WTC11 (cell line): ENCODE measurements around the gene ABCA3. TPM values are rescaled to one million over a fixed set of nuclear protein-coding genes. Genes with fewer than 3 reads are reported as not detected.

ENCODE experiments used
- AR ChIP-seq: fragments of 250-450 bp; sonication (Bioruptor Pico); IDR thresholded peaks from 2 replicates; pipeline ENCODE4 v1.9.0; 2021; ENCODE audit warnings: mild to moderate bottlenecking
- CBFB ChIP-seq: sonication (generic); formaldehyde crosslinking; IDR thresholded peaks from 2 replicates; pipeline ENCODE4 v1.8.1; 2022; ENCODE audit warnings: mild to moderate bottlenecking, low read depth, missing genetic modification reagents
- CREM ChIP-seq: sonication (generic); formaldehyde crosslinking; IDR thresholded peaks from 2 replicates; pipeline ENCODE4 v1.8.1; 2022; ENCODE audit warnings: mild to moderate bottlenecking, missing genetic modification reagents, moderate library complexity
- EMX1 ChIP-seq: fragments of 250-450 bp; sonication (Bioruptor Pico); IDR thresholded peaks from 2 replicates; pipeline ENCODE4 v1.8.0; 2021; ENCODE audit warnings: mild to moderate bottlenecking
- FOXJ3 ChIP-seq: sonication (generic); formaldehyde crosslinking; IDR thresholded peaks from 2 replicates; pipeline ENCODE4 v1.9.0; 2021; ENCODE audit warnings: missing genetic modification reagents, mild to moderate bottlenecking, borderline replicate concordance
- FOXK1 ChIP-seq: sonication (generic); formaldehyde crosslinking; IDR thresholded peaks from 2 replicates; pipeline ENCODE4 v1.8.0; 2022; ENCODE audit warnings: mild to moderate bottlenecking, moderate library complexity, missing genetic modification reagents
- MLX ChIP-seq: sonication (generic); formaldehyde crosslinking; IDR thresholded peaks from 2 replicates; pipeline ENCODE4 v1.8.1; 2023; ENCODE audit warnings: mild to moderate bottlenecking, missing genetic modification reagents, moderate library complexity
- NFATC4 ChIP-seq: fragments of 250-450 bp; sonication (Bioruptor Pico); IDR thresholded peaks from 2 replicates; pipeline ENCODE4 v1.9.0; 2021; ENCODE audit warnings: mild to moderate bottlenecking
- NFE2L1 ChIP-seq: sonication (generic); formaldehyde crosslinking; IDR thresholded peaks from 2 replicates; pipeline ENCODE4 v1.8.1; 2023; ENCODE audit warnings: missing genetic modification reagents
- RORB ChIP-seq: fragments of 250-450 bp; sonication (Bioruptor Pico); IDR thresholded peaks from 2 replicates; pipeline ENCODE4 v1.9.0; 2021; ENCODE audit warnings: mild to moderate bottlenecking
- SOX15 ChIP-seq: fragments of 250-450 bp; sonication (Bioruptor Pico); IDR thresholded peaks from 2 replicates; pipeline ENCODE4 v1.9.0; 2021; ENCODE audit warnings: mild to moderate bottlenecking
- SP1 ChIP-seq: sonication (generic); formaldehyde crosslinking; conservative IDR thresholded peaks from 2 replicates; pipeline ENCODE4 v1.8.1; 2022; ENCODE audit warnings: missing genetic modification reagents
- TCF7 ChIP-seq: sonication (generic); formaldehyde crosslinking; IDR thresholded peaks from 2 replicates; pipeline ENCODE4 v1.8.0; 2022; ENCODE audit warnings: mild to moderate bottlenecking, low read depth, missing genetic modification reagents, moderate library complexity
- TEAD1 ChIP-seq: sonication (generic); formaldehyde crosslinking; IDR thresholded peaks from 2 replicates; pipeline ENCODE4 v1.8.0; 2022; ENCODE audit warnings: mild to moderate bottlenecking, missing genetic modification reagents
- TEAD4 ChIP-seq: sonication (generic); formaldehyde crosslinking; IDR thresholded peaks from 2 replicates; pipeline ENCODE4 v1.8.0; 2022; ENCODE audit warnings: mild to moderate bottlenecking, missing genetic modification reagents
- ZBTB21 ChIP-seq: sonication (generic); formaldehyde crosslinking; IDR thresholded peaks from 2 replicates; pipeline ENCODE4 v1.8.1; 2023; ENCODE audit warnings: mild to moderate bottlenecking, missing genetic modification reagents, borderline replicate concordance
- ZNF263 ChIP-seq: sonication (generic); formaldehyde crosslinking; IDR thresholded peaks from 2 replicates; pipeline ENCODE4 v1.8.1; 2022; ENCODE audit warnings: low read depth, mild to moderate bottlenecking, moderate library complexity, missing genetic modification reagents
- ZNF317 ChIP-seq: sonication (generic); formaldehyde crosslinking; IDR thresholded peaks from 2 replicates; pipeline ENCODE4 v1.8.1; 2023; ENCODE audit warnings: low read depth, mild to moderate bottlenecking, moderate library complexity, missing genetic modification reagents, borderline replicate concordance
- ZNF416 ChIP-seq: fragments of 250-450 bp; sonication (Bioruptor Pico); IDR thresholded peaks from 2 replicates; pipeline ENCODE4 v1.9.0; 2021; ENCODE audit warnings: mild to moderate bottlenecking, inconsistent platforms
- ZNF532 ChIP-seq: fragments of 250-450 bp; sonication (Bioruptor Pico); IDR thresholded peaks from 2 replicates; pipeline ENCODE4 v1.9.0; 2021; ENCODE audit warnings: mild to moderate bottlenecking, borderline replicate concordance
- total RNA-seq: library from RNA; stranded (reverse); gene quantifications from 3 replicates; pipeline ENCODE4 v1.2.3, GENCODE V29; 2021
- TF ChIP-seq, protein P1 (sequence below): sonication (generic); formaldehyde crosslinking; conservative IDR thresholded peaks from 2 replicates; pipeline ENCODE4 v1.8.1; 2022; ENCODE audit warnings: mild to moderate bottlenecking, missing genetic modification reagents
- TF ChIP-seq, protein P2 (sequence below): fragments of 200-600 bp; IDR thresholded peaks from 2 replicates; pipeline ENCODE4 v1.8.0; 2022; ENCODE audit warnings: antibody characterized with exemption
- TF ChIP-seq, protein P3 (sequence below): sonication (generic); formaldehyde crosslinking; IDR thresholded peaks from 2 replicates; pipeline ENCODE4 v1.8.1; 2022; ENCODE audit warnings: low read depth, mild to moderate bottlenecking, moderate library complexity, missing genetic modification reagents, borderline replicate concordance
- TF ChIP-seq, protein P4 (sequence below): sonication (generic); formaldehyde crosslinking; IDR thresholded peaks from 2 replicates; pipeline ENCODE4 v1.8.0; 2023; ENCODE audit warnings: mild to moderate bottlenecking, missing genetic modification reagents

ABCA3 gene
- total RNA-seq, 1 experiment from 2014 or later = 12.1 TPM

GRCh38 chr16:2340564-2341455 is at the start of gene ABCA3 (continued):
- peak; percentile 96 for TF ChIP-seq CREM (CRISPR knock-in tag)
- TF ChIP-seq TEAD4 (CRISPR knock-in tag) = peak; percentile 97
- TF ChIP-seq, protein P1, sequence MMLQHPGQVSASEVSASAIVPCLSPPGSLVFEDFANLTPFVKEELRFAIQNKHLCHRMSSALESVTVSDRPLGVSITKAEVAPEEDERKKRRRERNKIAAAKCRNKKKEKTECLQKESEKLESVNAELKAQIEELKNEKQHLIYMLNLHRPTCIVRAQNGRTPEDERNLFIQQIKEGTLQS (CRISPR knock-in tag) = peak; percentile 93
- no peak for TF ChIP-seq EMX1 (CRISPR knock-in tag)
- TF ChIP-seq RORB (CRISPR knock-in tag) = no peak
- TF ChIP-seq MLX (CRISPR knock-in tag) = peak; percentile 95
- TF ChIP-seq CBFB = peak; percentile 98; the same call in 1 of the 2 replicates
- TF ChIP-seq ZNF263 (CRISPR knock-in tag) = peak; percentile 85; the same call in 1 of the 2 replicates
- peak; percentile 95 for TF ChIP-seq SP1 (CRISPR knock-in tag)
- TF ChIP-seq SOX15 (CRISPR knock-in tag) = no peak
- TF ChIP-seq, protein P2, sequence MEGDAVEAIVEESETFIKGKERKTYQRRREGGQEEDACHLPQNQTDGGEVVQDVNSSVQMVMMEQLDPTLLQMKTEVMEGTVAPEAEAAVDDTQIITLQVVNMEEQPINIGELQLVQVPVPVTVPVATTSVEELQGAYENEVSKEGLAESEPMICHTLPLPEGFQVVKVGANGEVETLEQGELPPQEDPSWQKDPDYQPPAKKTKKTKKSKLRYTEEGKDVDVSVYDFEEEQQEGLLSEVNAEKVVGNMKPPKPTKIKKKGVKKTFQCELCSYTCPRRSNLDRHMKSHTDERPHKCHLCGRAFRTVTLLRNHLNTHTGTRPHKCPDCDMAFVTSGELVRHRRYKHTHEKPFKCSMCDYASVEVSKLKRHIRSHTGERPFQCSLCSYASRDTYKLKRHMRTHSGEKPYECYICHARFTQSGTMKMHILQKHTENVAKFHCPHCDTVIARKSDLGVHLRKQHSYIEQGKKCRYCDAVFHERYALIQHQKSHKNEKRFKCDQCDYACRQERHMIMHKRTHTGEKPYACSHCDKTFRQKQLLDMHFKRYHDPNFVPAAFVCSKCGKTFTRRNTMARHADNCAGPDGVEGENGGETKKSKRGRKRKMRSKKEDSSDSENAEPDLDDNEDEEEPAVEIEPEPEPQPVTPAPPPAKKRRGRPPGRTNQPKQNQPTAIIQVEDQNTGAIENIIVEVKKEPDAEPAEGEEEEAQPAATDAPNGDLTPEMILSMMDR = peak; percentile 100
- TF ChIP-seq ZNF416 (CRISPR knock-in tag) = peak; percentile 48; the same call in 1 of the 2 replicates
- peak; percentile 100 for TF ChIP-seq NFE2L1 (CRISPR knock-in tag)
- TF ChIP-seq AR = no peak
- peak; percentile 97 for TF ChIP-seq TCF7 (CRISPR knock-in tag)
- TF ChIP-seq ZNF317 (CRISPR knock-in tag) = peak; percentile 90
- TF ChIP-seq, protein P3, sequence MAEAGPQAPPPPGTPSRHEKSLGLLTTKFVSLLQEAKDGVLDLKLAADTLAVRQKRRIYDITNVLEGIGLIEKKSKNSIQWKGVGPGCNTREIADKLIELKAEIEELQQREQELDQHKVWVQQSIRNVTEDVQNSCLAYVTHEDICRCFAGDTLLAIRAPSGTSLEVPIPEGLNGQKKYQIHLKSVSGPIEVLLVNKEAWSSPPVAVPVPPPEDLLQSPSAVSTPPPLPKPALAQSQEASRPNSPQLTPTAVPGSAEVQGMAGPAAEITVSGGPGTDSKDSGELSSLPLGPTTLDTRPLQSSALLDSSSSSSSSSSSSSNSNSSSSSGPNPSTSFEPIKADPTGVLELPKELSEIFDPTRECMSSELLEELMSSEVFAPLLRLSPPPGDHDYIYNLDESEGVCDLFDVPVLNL (CRISPR knock-in tag) = peak; percentile 92; the same call in 1 of the 2 replicates
- TF ChIP-seq, protein P4, sequence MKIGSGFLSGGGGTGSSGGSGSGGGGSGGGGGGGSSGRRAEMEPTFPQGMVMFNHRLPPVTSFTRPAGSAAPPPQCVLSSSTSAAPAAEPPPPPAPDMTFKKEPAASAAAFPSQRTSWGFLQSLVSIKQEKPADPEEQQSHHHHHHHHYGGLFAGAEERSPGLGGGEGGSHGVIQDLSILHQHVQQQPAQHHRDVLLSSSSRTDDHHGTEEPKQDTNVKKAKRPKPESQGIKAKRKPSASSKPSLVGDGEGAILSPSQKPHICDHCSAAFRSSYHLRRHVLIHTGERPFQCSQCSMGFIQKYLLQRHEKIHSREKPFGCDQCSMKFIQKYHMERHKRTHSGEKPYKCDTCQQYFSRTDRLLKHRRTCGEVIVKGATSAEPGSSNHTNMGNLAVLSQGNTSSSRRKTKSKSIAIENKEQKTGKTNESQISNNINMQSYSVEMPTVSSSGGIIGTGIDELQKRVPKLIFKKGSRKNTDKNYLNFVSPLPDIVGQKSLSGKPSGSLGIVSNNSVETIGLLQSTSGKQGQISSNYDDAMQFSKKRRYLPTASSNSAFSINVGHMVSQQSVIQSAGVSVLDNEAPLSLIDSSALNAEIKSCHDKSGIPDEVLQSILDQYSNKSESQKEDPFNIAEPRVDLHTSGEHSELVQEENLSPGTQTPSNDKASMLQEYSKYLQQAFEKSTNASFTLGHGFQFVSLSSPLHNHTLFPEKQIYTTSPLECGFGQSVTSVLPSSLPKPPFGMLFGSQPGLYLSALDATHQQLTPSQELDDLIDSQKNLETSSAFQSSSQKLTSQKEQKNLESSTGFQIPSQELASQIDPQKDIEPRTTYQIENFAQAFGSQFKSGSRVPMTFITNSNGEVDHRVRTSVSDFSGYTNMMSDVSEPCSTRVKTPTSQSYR (CRISPR knock-in tag) = peak; percentile 99
- TF ChIP-seq ZNF532 (CRISPR knock-in tag) = peak; percentile 61; the same call in 1 of the 2 replicates
- peak; percentile 98 for TF ChIP-seq ZBTB21 (CRISPR knock-in tag)
- peak; percentile 99 for TF ChIP-seq TEAD1 (CRISPR knock-in tag)
- no peak; the same call in 1 of the 2 replicates for TF ChIP-seq FOXJ3 (CRISPR knock-in tag)
- no peak for TF ChIP-seq NFATC4 (CRISPR knock-in tag)
- peak; percentile 99 for TF ChIP-seq FOXK1 (CRISPR knock-in tag)
